HG02943 (cell line): ENCODE data around the gene TRIM39.
"Not testable (repeated sequence)": the region's sequence is repeated elsewhere in the genome, so short reads cannot be mapped to it uniquely, and the experiment has no call there.

ENCODE experiments used
- ATAC-seq: cut with Tn5 transposase; IDR thresholded peaks from one replicate; pipeline ENCODE4 v1.9.1; 2021; ENCODE audit warnings: mild to moderate bottlenecking, low read depth, moderate library complexity; ENCODE audit not compliant: unreplicated experiment

TRIM39 gene

GRCh38 chr6:30326526-30327231 is at the start of gene TRIM39:
TSS of gene TRIM39 (plus strand) at chr6:30326927. CDS start at chr6:30329318, 2,391 bp downstream.
- ATAC-seq = peak; percentile 59

- ATAC-seq = not testable (repeated sequence)
Measured at GRCh38 chr6:30280988-30281387, 45.7 kb upstream of the TRIM39 start.

GRCh38 chr6:30282522-30282921 is 44.2 kb upstream of the TRIM39 start:
- ATAC-seq = no peak

GRCh38 chr6:30283761-30284160 is 43.0 kb upstream of the TRIM39 start:
- no peak for ATAC-seq

GRCh38 chr6:30287139-30287538 is 39.6 kb upstream of the TRIM39 start:
- ATAC-seq = no peak

- no peak for ATAC-seq
Measured at GRCh38 chr6:30295837-30296236, 30.9 kb upstream of the TRIM39 start.

GRCh38 chr6:30304002-30304401 is 22.7 kb upstream of the TRIM39 start:
- no peak for ATAC-seq

- no peak for ATAC-seq
Measured at GRCh38 chr6:30311101-30311500, 15.6 kb upstream of the TRIM39 start.

- no peak for ATAC-seq
Measured at GRCh38 chr6:30311671-30312070, 15.1 kb upstream of the TRIM39 start.

GRCh38 chr6:30312266-30312665 is 14.5 kb upstream of the TRIM39 start:
- no peak for ATAC-seq

GRCh38 chr6:30312676-30313321 is 13.9 kb upstream of the TRIM39 start:
- ATAC-seq = no peak

- no peak for ATAC-seq
Measured at GRCh38 chr6:30315156-30315555, 11.6 kb upstream of the TRIM39 start.

GRCh38 chr6:30317913-30318589 is 8.7 kb upstream of the TRIM39 start:
- ATAC-seq = no peak

GRCh38 chr6:30319146-30319835 is 7.4 kb upstream of the TRIM39 start:
- ATAC-seq = no peak

GRCh38 chr6:30321692-30322388 is 4.9 kb upstream of the TRIM39 start:
- ATAC-seq = no peak

- no peak for ATAC-seq
Measured at GRCh38 chr6:30322527-30323501, 3.9 kb upstream of the TRIM39 start.

- ATAC-seq = no peak
Measured at GRCh38 chr6:30323806-30324205, 2.9 kb upstream of the TRIM39 start.

GRCh38 chr6:30325150-30325872 is 1.4 kb upstream of the TRIM39 start:
- peak; percentile 26 for ATAC-seq
